GM23338 (cell line): Measurements from ENCODE around the gene GPT2. TPM values are rescaled to one million over a fixed set of nuclear protein-coding genes. Genes with fewer than 3 reads are reported as not detected.
A peak's percentile ranks its signal among the peaks of the same experiment; 100 is the strongest.

Experiments
- ATAC-seq: fragments of 200-7000 bp; cut with Tn5 transposase; 3 replicates; pipeline ENCODE4 v1.9.1; 2020
- DNase-seq: peaks from one replicate; pipeline ENCODE4 v3.0.0-alpha.2; 2015; ENCODE audit warnings: low spot score
- H2AFZ ChIP-seq: fragments of 200-600 bp; sonication (generic); 2 replicates; pipeline ENCODE4 v1.8.0; 2016; ENCODE audit warnings: antibody characterized with exemption, mild to moderate bottlenecking, moderate library complexity
- H3F3A ChIP-seq: fragments of 200-600 bp; sonication (generic); replicated peaks from 2 replicates; pipeline ENCODE4 v1.8.0; 2017; ENCODE audit warnings: antibody characterized with exemption, mixed run types, low read depth
- H3K27ac ChIP-seq: fragments of 200-600 bp; sonication (generic); 2 replicates; pipeline ENCODE4 v1.6.1; 2016; ENCODE audit warnings: low read depth
- H3K27me3 ChIP-seq: fragments of 200-600 bp; sonication (generic); 2 replicates; pipeline ENCODE4 v1.8.0; 2016; ENCODE audit warnings: mild to moderate bottlenecking, mixed run types, moderate library complexity; ENCODE audit not compliant: insufficient read depth
- H3K36me3 ChIP-seq: fragments of 200-600 bp; sonication (generic); 2 replicates; pipeline ENCODE4 v1.8.0; 2016; ENCODE audit warnings: mild to moderate bottlenecking; ENCODE audit not compliant: insufficient read depth
- H3K4me1 ChIP-seq: fragments of 200-600 bp; sonication (generic); 2 replicates; pipeline ENCODE4 v1.8.0; 2016; ENCODE audit warnings: mild to moderate bottlenecking, moderate library complexity; ENCODE audit not compliant: insufficient read depth
- H3K4me2 ChIP-seq: fragments of 200-600 bp; sonication (generic); 2 replicates; pipeline ENCODE4 v1.7.1; 2017; ENCODE audit warnings: mixed run types
- H3K4me3 ChIP-seq: fragments of 200-600 bp; sonication (generic); 2 replicates; pipeline ENCODE4 v1.6.1; 2016; ENCODE audit warnings: mixed run types
- H3K79me2 ChIP-seq: fragments of 200-600 bp; sonication (generic); replicated peaks from 2 replicates; pipeline ENCODE4 v1.8.0; 2017; ENCODE audit warnings: mild to moderate bottlenecking; ENCODE audit not compliant: insufficient read depth
- H3K9me2 ChIP-seq: fragments of 200-600 bp; sonication (generic); 2 replicates; pipeline ENCODE4 v1.8.0; 2017; ENCODE audit not compliant: insufficient read depth
- H4K20me1 ChIP-seq: fragments of 200-600 bp; sonication (generic); replicated peaks from 2 replicates; pipeline ENCODE4 v1.8.0; 2017; ENCODE audit warnings: mild to moderate bottlenecking; ENCODE audit not compliant: insufficient read depth
- H3K27ac Mint-ChIP-seq: 2 replicates; pipeline ENCODE4 v1.8.0; 2020; ENCODE audit warnings: inconsistent platforms, mild to moderate bottlenecking, moderate library complexity, mixed read lengths
- H3K27me3 Mint-ChIP-seq: 3 replicates; pipeline ENCODE4 v1.8.0; 2022; ENCODE audit warnings: low read depth, mild to moderate bottlenecking, moderate library complexity, mixed read lengths, inconsistent platforms; ENCODE audit not compliant: insufficient read depth, poor library complexity
- H3K36me3 Mint-ChIP-seq: 3 replicates; pipeline ENCODE4 v1.8.0; 2021; ENCODE audit warnings: low read depth, mild to moderate bottlenecking, inconsistent platforms, moderate library complexity, mixed read lengths
- H3K4me1 Mint-ChIP-seq: 3 replicates; pipeline ENCODE4 v1.8.0; 2020; ENCODE audit warnings: mild to moderate bottlenecking, inconsistent platforms, mixed read lengths
- H3K4me3 Mint-ChIP-seq: 3 replicates; pipeline ENCODE4 v1.8.0; 2021; ENCODE audit warnings: moderate library complexity, mild to moderate bottlenecking, inconsistent platforms, mixed read lengths
- H3K9me3 Mint-ChIP-seq: 3 replicates; pipeline ENCODE4 v1.8.0; 2020; ENCODE audit warnings: moderate library complexity, mild to moderate bottlenecking, inconsistent platforms, mixed read lengths
- CREB1 ChIP-seq: fragments of 250-450 bp; sonication (Bioruptor Pico); IDR thresholded peaks from 2 replicates; pipeline ENCODE4 v1.5.0; 2020; ENCODE audit warnings: low read depth, mild to moderate bottlenecking, moderate library complexity
- CTCF ChIP-seq, 2 experiments: fragments of 200-600 bp in 1 of 2; sonication (generic) in 1 of 2; conservative IDR thresholded peaks; 2 replicates each; pipeline versions ENCODE4 v1.5.1 to v1.6.1; 2016 to 2017; ENCODE audit warnings: antibody characterized with exemption in 2 of 2, low read depth in 2 of 2, mild to moderate bottlenecking in 2 of 2, moderate library complexity in 1 of 2
- EZH2 ChIP-seq: fragments of 200-600 bp; sonication (generic); IDR thresholded peaks from one replicate; pipeline ENCODE4 v1.8.0; 2017; ENCODE audit warnings: antibody characterized with exemption, mild to moderate bottlenecking, low read depth; ENCODE audit not compliant: unreplicated experiment
- EZH2phosphoT487 ChIP-seq: fragments of 200-600 bp; sonication (generic); IDR thresholded peaks from one replicate; pipeline ENCODE4 v1.8.1; 2018; ENCODE audit warnings: antibody characterized with exemption; ENCODE audit not compliant: unreplicated experiment
- JUNB ChIP-seq: IDR thresholded peaks from one replicate; pipeline ENCODE4 v1.6.1; 2016; ENCODE audit warnings: antibody characterized with exemption; ENCODE audit not compliant: unreplicated experiment
- NANOG ChIP-seq: IDR thresholded peaks from 2 replicates; pipeline ENCODE4 v1.6.1; 2016; ENCODE audit warnings: antibody characterized with exemption, borderline replicate concordance
- POLR2AphosphoS5 ChIP-seq: IDR thresholded peaks from 2 replicates; pipeline ENCODE4 v1.6.1; 2016; ENCODE audit warnings: antibody characterized with exemption, low read depth
- STAT1 ChIP-seq: IDR thresholded peaks from one replicate; pipeline ENCODE4 v1.6.1; 2016; ENCODE audit warnings: antibody characterized with exemption; ENCODE audit not compliant: unreplicated experiment
- ZNF114 ChIP-seq: fragments of 250-450 bp; sonication (Bioruptor Pico); IDR thresholded peaks from 2 replicates; pipeline ENCODE4 v1.5.0; 2020; ENCODE audit warnings: mild to moderate bottlenecking, moderate library complexity
- ZNF331 ChIP-seq: fragments of 250-450 bp; sonication (Bioruptor Pico); IDR thresholded peaks from 2 replicates; pipeline ENCODE4 v1.5.0; 2020; ENCODE audit warnings: low read depth, mild to moderate bottlenecking, moderate library complexity
- polyA plus RNA-seq: library from polyadenylated mRNA; unstranded; fragments of >200 nt; fragmentation: Nextera tagmentation; extraction: Ambion mirVana; gene quantifications from 2 replicates; pipeline ENCODE4 v1.2.1, GENCODE V29; 2016
- total RNA-seq: library from RNA; depleted of rRNA; stranded (reverse); fragments of >200 nt; shearing (Covaris generic); gene quantifications from 2 replicates; pipeline ENCODE4 v1.2.3, GENCODE V29; 2014
- TF ChIP-seq, protein P1 (sequence below): IDR thresholded peaks from 2 replicates; pipeline ENCODE4 v1.6.1; 2016; ENCODE audit warnings: antibody characterized with exemption
- TF ChIP-seq, protein P2 (sequence below): IDR thresholded peaks from one replicate; pipeline ENCODE4 v1.6.1; 2018; ENCODE audit warnings: antibody characterized with exemption; ENCODE audit not compliant: unreplicated experiment

The GPT2 gene
- total and polyA plus RNA-seq, 2 experiments from 2014 or later, result 48.5 to 81.0 TPM

DNA sequence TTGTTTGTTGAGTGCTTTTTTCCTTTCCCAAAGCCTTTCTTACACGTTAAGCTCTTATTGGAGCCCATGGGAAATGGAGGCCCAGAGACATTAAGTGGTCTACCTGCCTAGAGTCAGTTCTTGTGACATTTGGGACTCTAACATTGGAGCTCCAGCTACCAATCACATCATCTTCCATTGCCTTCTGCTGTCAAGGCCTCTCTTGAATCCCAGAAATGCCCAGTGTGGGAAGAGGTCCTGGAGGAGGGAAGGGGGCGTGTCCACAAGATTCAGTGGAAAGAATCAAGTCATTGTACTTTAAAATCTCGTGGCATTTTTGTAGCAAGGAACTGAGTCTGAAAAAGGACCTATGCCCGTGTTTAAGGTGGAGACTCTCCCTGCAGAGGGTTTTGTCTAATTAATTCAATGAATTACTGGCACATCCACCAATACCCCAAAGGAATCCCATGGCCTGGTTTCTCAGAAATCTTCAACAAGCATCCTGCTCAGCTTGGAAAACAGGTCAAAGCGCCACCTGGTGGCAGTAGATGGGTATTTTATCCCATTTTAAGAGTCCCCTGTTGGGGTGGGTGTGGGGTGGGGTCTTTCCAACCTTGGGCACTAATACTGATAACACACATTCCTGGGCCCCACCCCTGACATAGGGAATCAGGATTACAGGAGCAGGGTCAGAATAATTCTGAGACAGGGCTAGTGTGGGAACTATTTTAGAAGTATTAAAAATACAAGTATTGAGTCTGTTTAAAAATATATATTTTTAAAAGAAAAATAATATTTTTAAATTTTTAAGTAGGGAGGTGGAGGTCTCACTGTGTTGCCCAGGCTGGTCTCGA, 24.6 kb downstream of the GPT2 start:
- Histone ChIP-seq H3F3A (peaks cover 13% of the 10 kb centered on the region; the same call in 1 of the 2 replicates), H4K20me1 (peaks cover 19% of the 10 kb centered on the region), H3K79me2 (0 out of 2 replicates have a peak, but pooled peaks cover 6% of the 10 kb centered on the region), H3K27ac (0 out of 2 replicates have a peak overlapping the region, but pooled peaks have one; percentile 68), H3K4me1 (no peaks in the 10 kb centered on the region), H2AFZ (no peak overlapping the region), H3K27me3 (no peaks in the 10 kb centered on the region), H3K4me2 (no peak overlapping the region), H3K36me3 (peaks cover 30% of the 10 kb centered on the region), H3K9me2 (no peaks in the 10 kb centered on the region), H3K4me3 (no peak overlapping the region)
- Mint-ChIP-seq H3K36me3 (peaks cover 96% of the 10 kb centered on the region), H3K9me3 (peaks cover 11% of the 10 kb centered on the region), H3K27ac (peak overlapping the region; percentile 74; the same call in 1 of the 2 replicates), H3K27me3 (peaks cover 10% of the 10 kb centered on the region), H3K4me3 (no peak overlapping the region), H3K4me1 (peaks cover 6% of the 10 kb centered on the region; the same call in 1 of the 3 replicates)
- peak; percentile 86 for ATAC-seq
- DNase-seq, result peak; percentile 93
- TF ChIP-seq, protein P1, sequence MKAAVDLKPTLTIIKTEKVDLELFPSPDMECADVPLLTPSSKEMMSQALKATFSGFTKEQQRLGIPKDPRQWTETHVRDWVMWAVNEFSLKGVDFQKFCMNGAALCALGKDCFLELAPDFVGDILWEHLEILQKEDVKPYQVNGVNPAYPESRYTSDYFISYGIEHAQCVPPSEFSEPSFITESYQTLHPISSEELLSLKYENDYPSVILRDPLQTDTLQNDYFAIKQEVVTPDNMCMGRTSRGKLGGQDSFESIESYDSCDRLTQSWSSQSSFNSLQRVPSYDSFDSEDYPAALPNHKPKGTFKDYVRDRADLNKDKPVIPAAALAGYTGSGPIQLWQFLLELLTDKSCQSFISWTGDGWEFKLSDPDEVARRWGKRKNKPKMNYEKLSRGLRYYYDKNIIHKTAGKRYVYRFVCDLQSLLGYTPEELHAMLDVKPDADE, result no peak
- peak; percentile 71 to 75 for TF ChIP-seq CTCF (conservative IDR thresholded peaks at IDR 0.05; ENCODE audit: low read depth in 2 of 2)

- Mint-ChIP-seq H3K27ac (no peak overlapping the region; the same call in 1 of the 2 replicates), H3K9me3 (peaks cover 11% of the 10 kb centered on the region), H3K4me3 (no peak overlapping the region), H3K27me3 (peaks cover 14% of the 10 kb centered on the region), H3K4me1 (peaks cover 6% of the 10 kb centered on the region; the same call in 1 of the 3 replicates), H3K36me3 (peaks cover 98% of the 10 kb centered on the region)
- ATAC-seq (no peak), DNase-seq (no peak)
- Histone ChIP-seq H3K27ac (no peak overlapping the region), H3K4me1 (no peaks in the 10 kb centered on the region), H3K27me3 (no peaks in the 10 kb centered on the region), H3K9me2 (no peaks in the 10 kb centered on the region), H2AFZ (no peak overlapping the region), H3K36me3 (peaks cover 34% of the 10 kb centered on the region), H3K79me2 (0 out of 2 replicates have a peak, but pooled peaks cover 6% of the 10 kb centered on the region), H3F3A (peaks cover 13% of the 10 kb centered on the region; the same call in 1 of the 2 replicates), H3K4me2 (no peak overlapping the region), H4K20me1 (peaks cover 11% of the 10 kb centered on the region), H3K4me3 (no peak overlapping the region)
- TF ChIP-seq EZH2 (no peak), ZNF114 (CRISPR knock-in tag) (no peak), STAT1 (no peak), CREB1 (CRISPR knock-in tag) (no peak), POLR2AphosphoS5 (no peak), NANOG (no peak), EZH2phosphoT487 (no peak), ZNF331 (CRISPR knock-in tag) (no peak), CTCF (conservative IDR thresholded peaks at IDR 0.05; ENCODE audit: low read depth in 2 of 2) (no peak), JUNB (no peak)
- TF ChIP-seq, protein P1, result no peak
- TF ChIP-seq, protein P2, sequence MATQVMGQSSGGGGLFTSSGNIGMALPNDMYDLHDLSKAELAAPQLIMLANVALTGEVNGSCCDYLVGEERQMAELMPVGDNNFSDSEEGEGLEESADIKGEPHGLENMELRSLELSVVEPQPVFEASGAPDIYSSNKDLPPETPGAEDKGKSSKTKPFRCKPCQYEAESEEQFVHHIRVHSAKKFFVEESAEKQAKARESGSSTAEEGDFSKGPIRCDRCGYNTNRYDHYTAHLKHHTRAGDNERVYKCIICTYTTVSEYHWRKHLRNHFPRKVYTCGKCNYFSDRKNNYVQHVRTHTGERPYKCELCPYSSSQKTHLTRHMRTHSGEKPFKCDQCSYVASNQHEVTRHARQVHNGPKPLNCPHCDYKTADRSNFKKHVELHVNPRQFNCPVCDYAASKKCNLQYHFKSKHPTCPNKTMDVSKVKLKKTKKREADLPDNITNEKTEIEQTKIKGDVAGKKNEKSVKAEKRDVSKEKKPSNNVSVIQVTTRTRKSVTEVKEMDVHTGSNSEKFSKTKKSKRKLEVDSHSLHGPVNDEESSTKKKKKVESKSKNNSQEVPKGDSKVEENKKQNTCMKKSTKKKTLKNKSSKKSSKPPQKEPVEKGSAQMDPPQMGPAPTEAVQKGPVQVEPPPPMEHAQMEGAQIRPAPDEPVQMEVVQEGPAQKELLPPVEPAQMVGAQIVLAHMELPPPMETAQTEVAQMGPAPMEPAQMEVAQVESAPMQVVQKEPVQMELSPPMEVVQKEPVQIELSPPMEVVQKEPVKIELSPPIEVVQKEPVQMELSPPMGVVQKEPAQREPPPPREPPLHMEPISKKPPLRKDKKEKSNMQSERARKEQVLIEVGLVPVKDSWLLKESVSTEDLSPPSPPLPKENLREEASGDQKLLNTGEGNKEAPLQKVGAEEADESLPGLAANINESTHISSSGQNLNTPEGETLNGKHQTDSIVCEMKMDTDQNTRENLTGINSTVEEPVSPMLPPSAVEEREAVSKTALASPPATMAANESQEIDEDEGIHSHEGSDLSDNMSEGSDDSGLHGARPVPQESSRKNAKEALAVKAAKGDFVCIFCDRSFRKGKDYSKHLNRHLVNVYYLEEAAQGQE, result no peak
Measured at GRCh38 chr16:46911038-46911437, 26.9 kb downstream of the GPT2 start.
